Skin epidermis (tissue), 12 donors: Measurements from ENCODE around the gene HMOX1.

Experiments used
- H3K27ac ChIP-seq, 21 experiments: fragments of 200-600 bp; sonication (generic) in 11 of 21; one replicate each; pipeline ENCODE4 v1.5.0; 2020; ENCODE audit warnings: mild to moderate bottlenecking in 3 of 21, inconsistent platforms in 2 of 21, moderate library complexity in 2 of 21
- H3K4me3 ChIP-seq, 7 experiments: fragments of 200-600 bp; sonication (generic) in 2 of 7; one replicate each; pipeline ENCODE4 v1.5.0; 2020; ENCODE audit warnings: inconsistent platforms in 2 of 7, mild to moderate bottlenecking in 2 of 7, moderate library complexity in 1 of 7

Gene HMOX1, protein sequence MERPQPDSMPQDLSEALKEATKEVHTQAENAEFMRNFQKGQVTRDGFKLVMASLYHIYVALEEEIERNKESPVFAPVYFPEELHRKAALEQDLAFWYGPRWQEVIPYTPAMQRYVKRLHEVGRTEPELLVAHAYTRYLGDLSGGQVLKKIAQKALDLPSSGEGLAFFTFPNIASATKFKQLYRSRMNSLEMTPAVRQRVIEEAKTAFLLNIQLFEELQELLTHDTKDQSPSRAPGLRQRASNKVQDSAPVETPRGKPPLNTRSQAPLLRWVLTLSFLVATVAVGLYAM

DNA sequence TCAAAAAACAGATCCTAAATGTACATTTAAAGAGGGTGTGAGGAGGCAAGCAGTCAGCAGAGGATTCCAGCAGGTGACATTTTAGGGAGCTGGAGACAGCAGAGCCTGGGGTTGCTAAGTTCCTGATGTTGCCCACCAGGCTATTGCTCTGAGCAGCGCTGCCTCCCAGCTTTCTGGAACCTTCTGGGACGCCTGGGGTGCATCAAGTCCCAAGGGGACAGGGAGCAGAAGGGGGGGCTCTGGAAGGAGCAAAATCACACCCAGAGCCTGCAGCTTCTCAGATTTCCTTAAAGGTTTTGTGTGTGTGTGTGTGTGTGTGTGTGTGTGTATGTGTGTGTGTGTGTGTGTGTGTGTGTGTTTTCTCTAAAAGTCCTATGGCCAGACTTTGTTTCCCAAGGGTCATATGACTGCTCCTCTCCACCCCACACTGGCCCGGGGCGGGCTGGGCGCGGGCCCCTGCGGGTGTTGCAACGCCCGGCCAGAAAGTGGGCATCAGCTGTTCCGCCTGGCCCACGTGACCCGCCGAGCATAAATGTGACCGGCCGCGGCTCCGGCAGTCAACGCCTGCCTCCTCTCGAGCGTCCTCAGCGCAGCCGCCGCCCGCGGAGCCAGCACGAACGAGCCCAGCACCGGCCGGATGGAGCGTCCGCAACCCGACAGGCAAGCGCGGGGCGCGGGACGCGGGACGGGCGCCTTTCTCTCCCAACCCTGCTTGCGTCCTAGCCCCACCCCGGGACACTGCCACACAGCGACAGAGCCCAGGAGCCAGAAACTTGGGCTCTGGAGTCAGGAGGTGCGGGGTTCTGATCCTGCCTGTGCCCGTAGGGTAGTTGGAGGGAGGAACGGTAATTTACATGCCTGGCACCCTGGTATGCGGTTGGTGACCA lies at the start of gene HMOX1:
HMOX1 (plus strand) TSS at position 560 of the 887 bp plus-strand sequence; CDS start at position 638, 78 bp downstream.
- H3K4me3 ChIP-seq = peak within 1 kb of the TSS; percentile 37 to 49 (median 46)
- H3K27ac ChIP-seq = peak within 1 kb of the TSS in 20 of 21 experiments; percentile 34 to 87 (median 76)

DNA sequence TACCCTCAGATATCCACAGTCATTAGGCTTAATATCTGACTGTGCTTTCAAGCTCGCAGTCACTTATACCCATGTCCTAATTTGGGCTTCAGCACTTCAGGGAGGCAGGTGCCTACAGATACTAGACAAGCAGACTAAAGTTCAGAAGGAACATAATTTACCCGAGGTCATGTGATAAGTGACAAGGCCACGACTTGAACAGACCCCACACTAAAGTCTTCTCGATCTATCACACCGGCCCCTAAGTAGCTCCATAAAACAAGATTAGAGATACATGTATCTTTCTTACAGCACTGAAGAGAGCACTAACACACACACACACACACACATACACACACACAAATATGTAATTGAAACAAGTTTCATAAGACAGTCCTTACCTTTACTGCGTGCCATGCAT lies 48.6 kb upstream of the HMOX1 start:
- Histone ChIP-seq H3K4me3 (no peak overlapping the region), H3K27ac (no peak overlapping the region)

DNA sequence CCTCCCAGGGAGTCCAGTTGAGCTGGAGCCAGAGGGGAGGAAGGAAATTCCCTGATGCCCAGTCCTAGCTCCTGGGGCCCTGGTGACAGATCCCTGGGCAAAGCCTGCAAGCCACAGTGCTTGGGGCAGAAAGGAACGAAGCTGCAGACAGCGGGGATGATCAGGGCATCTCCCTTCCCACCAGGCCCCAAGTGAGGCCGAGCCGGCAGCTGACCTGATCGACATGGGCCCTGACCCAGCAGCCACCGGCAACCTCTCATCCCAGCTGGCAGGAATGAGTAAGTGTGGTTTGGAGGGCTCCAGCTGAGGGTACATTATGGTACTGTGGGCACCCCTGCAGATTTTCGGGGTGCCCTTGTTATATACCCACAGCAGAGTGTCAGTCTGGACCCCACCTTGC lies 47.7 kb upstream of the HMOX1 start:
- peak overlapping the region in 3 of 21 experiments; percentile 0 to 44 (median 34) for H3K27ac ChIP-seq
- no peak overlapping the region for H3K4me3 ChIP-seq

DNA sequence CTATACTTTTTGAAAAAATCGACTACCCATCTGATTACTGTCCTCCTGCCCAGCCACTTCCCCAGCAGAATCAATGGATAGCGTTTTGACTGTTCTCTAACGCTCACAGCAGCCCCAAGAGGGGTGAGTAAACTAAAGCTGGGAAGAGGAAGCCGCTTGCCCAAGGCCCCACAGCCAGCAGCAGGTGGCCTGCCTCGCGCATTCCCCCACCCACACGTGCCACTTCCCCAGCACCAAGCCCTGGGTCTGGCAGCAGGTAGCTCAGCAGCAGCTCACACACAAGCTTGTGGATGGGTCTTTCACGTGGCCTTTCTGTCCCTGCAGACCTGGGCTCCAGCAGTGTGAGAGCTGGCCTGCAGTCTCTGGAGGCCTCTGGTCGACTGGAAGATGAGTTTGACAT lies 46.9 kb upstream of the HMOX1 start:
- peak overlapping the region in 7 of 21 experiments; percentile 0 to 68 (median 27) for H3K27ac ChIP-seq
- no peak overlapping the region for H3K4me3 ChIP-seq

DNA sequence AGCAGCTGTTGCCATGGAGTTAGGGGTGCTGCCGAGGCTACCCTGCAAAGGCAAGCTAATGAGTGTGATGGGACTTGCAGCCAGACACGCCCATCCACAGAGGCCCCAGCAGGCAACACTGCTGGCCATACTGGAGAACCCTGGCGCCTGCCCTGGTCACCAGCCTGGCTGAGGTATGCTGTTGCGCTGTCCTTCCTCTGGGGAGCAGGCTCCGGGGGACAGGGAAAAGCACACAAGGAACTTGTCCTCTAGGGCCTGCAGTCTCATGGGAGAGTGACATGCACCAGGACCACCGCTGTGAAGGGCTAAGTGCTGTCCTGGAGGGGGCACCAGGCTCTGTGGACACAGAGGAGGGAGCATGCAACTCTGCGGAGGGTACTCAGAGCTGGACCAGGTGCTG lies 45.4 kb upstream of the HMOX1 start:
- peak overlapping the region in 2 of 21 experiments; percentile 15 to 17 for H3K27ac ChIP-seq
- no peak overlapping the region for H3K4me3 ChIP-seq

DNA sequence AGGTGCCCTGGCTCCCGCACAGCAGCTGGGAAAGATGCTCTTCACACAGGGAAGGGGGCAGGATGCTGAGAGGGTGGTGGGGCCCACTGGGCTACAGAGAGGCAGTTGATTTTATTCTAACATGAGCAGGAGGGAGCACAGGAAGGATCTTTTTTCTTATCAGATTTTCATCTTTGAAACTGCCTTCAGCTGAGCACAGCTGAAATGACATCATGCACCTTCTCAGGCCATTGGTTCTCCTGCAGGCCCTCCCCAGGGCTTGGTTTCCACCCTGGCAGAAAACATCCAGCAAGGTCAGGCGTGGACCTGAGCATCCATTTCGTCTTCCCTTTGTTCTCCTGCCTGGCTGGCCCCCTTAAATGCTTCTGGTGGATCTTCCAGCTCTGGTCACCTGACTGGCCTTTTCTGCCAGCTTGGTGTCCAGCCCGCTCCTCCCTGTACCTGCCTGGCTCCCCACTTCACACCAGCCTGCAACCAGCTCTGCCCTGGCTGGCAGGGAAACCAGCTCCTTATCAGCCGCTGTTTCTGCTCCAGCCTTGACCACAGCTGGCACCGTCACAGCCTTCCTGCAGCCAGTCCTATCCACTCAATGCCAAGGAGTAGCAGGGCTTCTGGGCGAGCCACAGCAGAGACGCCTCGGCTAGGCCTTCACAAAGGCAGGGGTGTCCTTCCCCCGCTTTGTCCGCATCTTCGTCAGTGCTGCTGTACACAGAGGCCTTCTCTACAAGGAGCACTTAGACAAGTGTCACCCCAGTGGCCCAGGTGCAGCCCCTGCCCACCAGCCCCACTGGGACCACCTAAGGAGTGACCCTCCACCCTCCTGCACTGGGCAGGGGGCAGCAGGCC lies 44.7 kb upstream of the HMOX1 start:
- Histone ChIP-seq H3K4me3 (no peak overlapping the region), H3K27ac (peak overlapping the region in 2 of 21 experiments; percentile 12 to 46)

DNA sequence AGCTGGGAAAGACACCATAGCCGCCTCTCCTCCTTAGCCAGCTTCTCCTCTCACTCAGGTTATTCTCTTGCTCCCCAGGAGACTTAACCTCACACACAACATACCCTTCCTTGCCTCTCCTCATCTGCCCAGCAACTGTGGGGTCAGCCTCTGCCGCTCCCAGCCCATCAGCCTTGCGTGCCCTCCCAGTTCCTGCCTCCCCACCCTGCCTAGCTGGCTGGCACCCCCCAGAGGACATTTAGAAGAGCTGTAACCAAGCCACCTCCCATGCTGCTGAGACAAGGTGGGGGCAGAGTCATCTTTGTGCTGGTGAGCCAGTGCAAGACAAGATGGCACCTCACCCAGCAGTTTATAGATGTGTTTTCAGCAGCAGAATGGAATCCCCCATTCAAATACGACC lies 43.0 kb upstream of the HMOX1 start:
- H3K4me3 ChIP-seq = no peak overlapping the region

DNA sequence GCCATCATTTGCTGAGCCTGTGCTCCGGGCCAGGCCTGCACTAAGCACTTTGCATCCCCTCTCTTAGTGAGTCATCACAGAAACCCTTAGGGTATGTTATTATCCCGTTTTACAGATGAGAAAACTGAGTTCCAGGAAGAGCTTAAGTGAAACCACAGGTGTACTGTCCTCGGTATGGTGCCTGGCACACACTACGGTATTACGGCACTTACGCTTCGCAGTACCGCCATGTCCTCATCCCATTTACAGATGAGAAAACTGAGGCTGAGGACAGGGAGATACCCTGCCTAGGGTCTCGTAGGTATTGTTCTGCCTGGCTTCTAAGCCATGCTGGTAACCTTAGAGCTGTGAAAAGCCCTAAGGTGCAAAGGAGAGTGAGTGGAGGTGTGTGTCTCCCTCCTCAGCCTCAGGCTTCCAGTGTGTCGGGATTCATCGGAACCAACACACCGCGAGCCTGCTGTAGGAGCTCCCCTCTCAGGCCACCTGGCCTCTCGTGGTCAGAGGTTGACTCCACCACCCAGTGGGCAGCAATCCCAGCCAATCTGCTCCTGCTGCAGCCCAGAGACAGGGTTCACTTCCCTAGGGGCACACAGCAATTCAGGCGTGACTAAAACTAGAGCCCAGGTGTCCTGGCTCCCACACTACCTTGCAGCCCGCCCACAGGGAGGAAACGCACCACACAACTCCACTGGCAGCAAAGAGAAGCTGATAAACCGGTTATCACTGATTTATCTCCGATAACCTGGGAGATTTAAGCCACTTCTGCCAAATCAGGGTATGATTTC lies 39.6 kb upstream of the HMOX1 start:
- Histone ChIP-seq H3K27ac (peak overlapping the region in 2 of 21 experiments; percentile 17 to 25), H3K4me3 (no peak overlapping the region)

More for the DNA sequence above, 43.0 kb upstream of the HMOX1 start:
- no peak overlapping the region for H3K27ac ChIP-seq

DNA sequence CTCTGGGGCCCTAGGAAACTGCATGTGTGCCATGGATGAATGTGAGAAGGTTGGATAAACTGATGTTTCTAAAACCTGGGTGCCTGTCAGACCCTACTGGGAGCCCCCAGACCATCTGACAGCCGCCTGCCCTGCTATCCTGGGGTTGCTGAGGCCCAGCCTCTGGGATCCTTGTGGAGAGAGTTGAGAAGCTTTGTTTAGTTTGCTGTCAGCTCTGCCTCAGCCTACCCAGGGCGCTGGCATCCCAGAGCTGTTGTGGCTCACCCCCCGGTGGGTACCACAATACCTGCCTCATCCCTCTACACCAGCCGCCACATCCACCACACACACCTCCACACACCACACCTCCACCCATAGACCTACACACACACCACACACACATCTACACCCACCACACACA lies 38.5 kb upstream of the HMOX1 start:
- H3K4me3 ChIP-seq = no peak overlapping the region
- no peak overlapping the region for H3K27ac ChIP-seq

DNA sequence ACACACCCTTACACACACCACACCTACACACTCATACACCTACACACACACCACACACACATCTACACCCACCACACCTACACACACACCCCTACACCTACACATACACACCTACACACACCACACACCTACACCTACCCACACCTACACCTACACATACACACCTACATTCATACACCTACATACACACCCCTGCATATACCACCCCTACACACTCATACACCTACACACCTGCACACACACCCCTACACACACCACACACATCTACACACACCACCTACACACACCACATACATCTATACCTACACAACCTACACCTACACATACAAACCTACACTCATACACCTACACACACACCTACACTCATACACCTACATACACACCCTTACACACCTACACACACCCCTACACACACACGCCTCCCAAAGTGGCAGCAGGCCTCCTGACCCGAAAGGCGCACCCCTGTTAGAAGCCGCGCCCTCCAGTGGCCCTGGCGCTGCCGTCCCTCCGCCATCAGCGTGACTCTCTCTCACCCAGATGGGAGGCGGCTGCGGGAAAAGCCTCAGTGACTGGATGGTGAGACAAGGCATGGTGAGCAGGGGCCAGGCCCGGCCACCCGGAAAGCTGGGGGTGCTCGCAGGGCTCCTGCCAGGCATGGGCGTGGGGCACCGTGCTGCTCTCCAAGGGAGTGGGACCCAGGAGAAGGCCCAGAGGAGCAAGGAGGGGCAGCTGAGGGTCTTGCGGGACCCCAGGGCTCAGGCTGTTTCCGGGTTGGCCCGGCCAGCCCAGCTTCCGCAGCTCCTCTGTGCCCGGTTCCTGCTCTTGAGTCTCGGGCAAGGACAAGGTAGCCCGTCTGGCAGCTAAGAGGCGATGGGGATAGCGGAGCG lies 37.0 kb upstream of the HMOX1 start:
- H3K4me3 ChIP-seq = no peak overlapping the region
- peak overlapping the region in 1 of 21 experiments; percentile 51 for H3K27ac ChIP-seq

DNA sequence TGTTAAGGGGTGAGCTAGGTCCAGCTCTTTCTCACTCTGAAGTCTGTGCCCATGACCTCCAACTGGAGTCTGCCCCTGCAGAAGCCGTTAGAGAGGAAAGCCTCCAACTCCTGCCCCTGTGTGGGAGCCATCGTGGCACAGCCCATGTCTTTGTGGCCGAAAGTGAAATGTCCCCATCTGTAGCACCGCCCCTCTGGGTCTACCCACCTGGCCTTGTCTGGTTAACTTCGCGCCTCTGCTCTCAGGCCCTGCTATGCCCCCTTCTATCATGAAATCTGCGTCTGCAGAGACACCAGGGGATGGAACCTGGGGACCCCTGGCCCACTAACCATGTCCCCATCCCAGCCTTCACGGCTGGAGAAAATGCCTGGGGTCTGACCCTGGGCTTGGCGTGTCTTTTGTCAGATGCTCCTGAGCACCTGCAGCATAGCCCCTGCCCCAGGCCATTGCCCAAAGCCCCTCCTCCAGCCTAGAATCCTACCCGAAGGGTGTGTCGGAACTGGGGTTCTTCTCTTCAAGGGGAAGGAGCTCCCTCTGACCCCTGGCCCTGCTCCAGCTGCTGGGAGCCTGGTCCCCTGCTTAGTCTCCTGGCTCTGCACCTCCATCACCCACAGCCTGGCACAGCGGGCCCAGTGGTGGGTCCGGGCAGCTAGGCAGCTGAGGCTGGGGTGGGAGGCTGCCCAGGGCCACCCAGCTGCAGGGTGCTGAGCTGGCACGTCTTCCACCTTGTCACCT lies 35.8 kb upstream of the HMOX1 start:
- Histone ChIP-seq H3K4me3 (no peak overlapping the region), H3K27ac (peak overlapping the region in 1 of 21 experiments; percentile 36)

DNA sequence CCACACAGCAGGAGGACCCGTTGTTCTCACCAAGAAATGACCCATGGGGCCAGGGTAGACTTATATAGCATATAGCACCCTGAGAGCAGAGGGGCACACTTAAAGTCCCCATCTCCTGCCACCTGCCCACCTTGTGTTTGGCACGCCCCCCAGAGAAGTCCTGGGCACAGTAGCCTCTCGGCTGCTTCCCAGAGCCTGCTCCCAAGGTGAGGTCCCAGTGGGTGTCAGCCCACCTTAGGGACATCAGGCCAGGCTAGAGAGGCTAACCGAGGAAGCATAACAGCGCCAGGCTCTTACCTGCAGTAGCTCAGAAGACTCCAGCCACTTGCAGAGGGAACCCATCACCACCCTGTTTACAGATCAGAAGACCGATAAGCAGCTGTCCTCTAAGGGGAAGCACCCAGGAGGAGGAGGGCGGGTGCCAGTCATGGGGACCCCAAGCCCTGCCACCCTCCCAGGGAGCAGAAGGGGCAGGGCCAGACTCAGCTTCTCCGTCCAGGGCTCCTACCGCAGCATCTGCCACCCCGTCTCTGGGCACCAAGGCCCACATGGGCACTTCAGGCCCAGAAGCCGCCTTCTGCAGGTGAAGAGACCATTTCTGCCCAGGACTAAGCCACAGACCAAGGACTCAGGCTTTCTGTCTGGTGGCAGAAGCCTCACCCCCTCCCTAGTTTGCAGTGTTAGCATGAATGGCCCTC lies 34.9 kb upstream of the HMOX1 start:
- Histone ChIP-seq H3K27ac (peak overlapping the region in 1 of 21 experiments; percentile 37), H3K4me3 (no peak overlapping the region)

DNA sequence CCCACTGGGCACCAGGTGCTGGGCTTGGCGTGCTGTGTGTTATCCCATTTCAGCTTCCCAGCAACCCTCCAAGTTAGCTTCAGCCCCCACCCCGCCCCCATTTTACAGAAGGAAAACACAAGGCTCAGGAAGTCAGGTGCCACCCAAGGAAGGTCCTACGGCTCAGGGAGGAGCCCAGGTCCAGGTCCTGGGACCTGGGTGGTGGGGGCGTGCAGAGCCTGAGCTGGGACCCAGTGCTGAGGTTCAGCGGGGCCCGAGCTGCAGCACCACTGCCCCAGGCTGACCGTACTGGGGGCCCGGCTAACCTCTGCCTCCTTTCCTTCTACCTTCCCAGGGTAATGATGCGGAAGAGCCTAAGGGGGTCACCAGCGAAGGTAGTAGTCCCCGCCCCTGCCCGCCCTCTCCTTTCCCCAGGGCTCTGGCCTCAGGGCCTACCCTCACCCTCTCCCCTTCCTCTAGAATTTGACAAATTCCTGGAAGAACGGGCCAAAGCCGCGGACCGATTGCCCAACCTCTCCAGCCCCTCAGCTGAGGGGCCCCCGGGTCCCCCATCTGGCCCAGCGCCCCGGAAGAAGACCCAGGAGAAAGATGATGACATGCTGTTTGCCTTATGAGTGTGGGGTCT lies 34.2 kb upstream of the HMOX1 start:
- H3K27ac ChIP-seq = peak overlapping the region in 1 of 21 experiments; percentile 37
- no peak overlapping the region for H3K4me3 ChIP-seq

DNA sequence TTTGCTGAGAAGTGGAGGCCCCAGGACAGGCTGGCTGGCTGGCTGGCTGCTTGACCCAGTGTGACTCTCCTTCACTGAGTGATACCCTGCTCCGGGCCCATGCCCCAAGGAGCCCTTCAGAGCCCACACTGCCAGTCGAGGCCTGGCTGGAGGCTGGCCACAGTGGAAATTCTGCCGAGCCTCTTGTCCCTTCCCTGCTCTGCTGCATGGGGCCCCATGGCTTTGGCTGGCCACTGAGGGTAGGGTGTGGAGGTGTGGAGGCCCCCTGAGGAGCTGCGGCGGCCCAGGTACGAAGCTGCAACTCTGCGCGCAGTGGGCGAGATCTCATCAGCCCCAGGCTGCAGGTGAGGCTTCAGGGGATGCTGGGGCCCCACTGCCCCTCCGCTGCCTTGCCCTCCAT lies 33.4 kb upstream of the HMOX1 start:
- no peak overlapping the region for H3K27ac ChIP-seq
- H3K4me3 ChIP-seq = no peak overlapping the region

DNA sequence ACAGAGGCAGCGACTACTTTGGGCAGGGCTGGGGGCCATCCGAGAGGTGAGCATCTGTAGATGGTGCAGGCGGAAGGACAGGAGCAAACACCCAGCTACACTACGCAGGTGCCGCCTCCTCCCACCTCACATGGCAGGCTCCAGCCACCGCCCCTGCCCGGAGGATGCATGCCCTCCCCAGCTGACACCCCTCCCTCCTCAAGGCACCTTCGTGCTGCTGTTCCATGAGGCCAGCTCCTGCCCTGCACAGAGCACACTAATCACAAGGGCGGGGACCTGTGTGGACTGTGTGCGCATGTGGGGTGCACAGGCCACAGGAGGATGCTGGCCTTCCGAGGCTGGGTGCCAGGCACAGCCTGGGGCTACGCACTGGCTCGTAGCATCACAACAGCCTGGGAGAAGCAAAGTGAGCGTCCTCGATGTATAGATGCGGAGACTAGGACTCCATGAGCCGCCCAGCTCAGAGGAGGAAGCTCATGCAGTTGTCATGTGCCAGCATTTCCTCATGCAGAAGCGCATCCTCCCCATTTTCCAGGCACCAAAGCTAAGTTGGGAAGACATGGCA lies 32.8 kb upstream of the HMOX1 start:
- no peak overlapping the region for H3K4me3 ChIP-seq
- no peak overlapping the region for H3K27ac ChIP-seq

DNA sequence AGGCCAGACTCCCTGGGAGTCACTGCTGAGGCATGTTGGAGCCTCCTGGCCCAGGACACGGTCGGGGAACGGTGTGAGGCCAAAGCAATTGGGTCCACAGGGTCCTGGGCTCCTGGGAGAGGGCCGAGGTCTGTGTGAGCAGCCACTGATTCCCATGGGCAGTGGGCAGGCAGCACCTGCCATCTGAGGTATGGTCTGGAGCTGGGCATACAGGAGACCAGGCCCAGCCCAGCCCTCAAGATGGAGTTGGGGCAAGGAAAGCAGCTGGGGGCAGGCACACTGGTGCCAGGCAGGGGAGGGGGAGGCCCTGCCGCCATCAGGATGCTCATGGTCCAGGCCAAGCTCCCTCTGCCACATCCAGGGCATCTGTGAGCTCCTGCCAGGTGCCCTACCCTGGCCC lies 32.2 kb upstream of the HMOX1 start:
- H3K4me3 ChIP-seq = no peak overlapping the region
- peak overlapping the region in 2 of 21 experiments; percentile 52 for H3K27ac ChIP-seq
